SW480 (cell line): ENCODE measurements around the gene TOPBP1.
"Not testable (repeated sequence)": the region's sequence is repeated elsewhere in the genome, so short reads cannot be mapped to it uniquely, and the experiment has no call there.

Experiments
- DNase-seq: peaks from one replicate; pipeline ENCODE4 v3.0.0-alpha.2; 2016; ENCODE audit warnings: low spot score

The TOPBP1 gene

DNA sequence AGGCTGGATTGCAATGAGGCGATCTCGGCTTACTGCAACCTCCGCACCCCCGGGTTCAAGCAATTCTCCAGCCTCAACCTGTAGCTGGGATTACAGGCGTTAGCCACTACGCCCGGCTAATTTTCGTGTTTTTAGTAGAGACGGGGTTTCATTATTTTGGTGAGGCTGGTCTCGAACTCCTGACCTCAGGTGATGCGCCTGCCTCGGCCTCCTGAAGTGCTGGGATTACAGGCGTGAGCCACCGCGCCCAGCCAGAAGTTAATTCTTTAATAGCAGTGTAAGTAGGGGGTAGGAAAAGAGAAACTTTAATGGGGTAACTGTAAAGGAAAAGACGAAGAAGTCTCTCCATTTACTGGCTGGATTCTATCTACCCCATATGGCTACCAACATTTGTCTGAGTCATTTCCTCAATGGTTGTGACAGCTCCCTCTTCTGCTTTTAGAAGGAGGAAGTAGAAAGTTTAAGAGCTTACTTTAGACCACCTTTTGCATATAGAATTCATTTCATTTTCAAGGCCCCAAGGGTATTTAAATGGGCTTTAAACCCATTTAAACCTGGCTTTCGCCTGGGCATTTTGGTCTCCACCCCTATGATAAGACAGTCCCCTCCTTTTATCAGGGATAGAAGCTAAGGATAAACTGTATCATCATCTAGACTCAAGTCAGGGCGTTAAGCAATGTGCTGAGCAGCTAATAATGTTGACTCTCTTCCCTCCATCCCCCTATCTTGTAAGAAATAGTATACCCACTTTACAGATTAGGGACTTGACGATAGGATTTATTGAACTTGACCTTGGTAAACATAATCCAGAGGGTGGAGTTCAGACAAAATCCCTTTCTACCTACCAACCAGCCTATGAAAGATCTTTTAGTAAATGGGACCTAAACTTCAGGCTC is 89.3 kb downstream of the TOPBP1 start:
- no peak for DNase-seq

DNA sequence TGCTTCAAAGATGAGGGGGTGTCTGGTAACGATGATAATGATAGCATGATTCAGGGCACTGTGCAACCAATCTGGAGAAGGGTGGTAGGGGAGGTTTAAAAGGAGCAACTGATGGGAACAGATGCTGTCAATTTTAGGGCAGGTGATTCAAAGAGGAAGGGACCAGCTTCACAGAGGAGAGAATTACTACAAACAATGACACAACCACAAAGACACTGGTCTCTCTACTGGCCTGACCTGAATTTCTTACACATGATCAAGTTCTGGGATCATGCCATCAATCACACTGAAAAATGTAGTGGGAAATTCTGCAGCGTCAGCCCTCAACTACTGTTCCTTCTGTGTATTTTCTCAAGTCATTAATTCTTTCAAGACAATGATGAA is 90.8 kb downstream of the TOPBP1 start:
- no peak for DNase-seq

DNA sequence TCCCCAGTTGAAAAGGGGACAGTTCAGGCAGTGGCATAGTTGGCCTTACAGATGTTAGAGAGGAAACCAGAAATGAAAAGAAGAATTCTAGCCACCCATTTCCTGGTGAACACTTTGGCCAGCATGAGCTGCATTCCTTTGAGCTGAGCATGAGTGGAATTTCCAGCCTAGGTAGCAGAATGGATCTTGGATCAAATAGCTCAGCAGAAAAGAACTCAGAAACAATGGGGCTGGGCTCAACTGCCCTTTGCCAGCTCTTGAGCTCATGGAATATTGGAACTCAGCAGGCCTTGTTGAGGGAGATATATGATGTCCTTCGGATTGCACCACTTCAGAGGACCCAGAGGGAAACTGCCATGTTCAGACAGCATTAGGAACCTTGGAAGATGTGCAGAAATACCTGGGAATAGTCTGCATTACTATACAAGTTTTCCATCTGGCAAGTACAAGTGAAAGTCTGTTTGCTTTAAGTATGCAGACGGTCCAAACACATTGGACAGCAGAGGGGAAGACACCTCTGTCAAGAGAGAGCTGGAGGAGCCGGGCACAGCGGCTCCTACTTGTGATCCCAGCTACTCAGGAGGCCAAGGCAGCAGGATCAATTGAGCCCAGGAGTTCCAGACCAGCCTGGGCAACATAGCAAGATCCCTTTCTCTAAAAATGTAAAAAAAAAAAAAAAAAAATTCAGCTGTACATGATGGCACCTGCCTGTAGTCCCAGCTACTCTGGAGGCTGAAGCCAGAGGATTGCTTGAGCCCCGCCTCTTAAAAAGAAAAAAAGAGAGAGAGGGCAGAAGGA is 91.4 kb downstream of the TOPBP1 start:
- DNase-seq: peak; percentile 42

DNA sequence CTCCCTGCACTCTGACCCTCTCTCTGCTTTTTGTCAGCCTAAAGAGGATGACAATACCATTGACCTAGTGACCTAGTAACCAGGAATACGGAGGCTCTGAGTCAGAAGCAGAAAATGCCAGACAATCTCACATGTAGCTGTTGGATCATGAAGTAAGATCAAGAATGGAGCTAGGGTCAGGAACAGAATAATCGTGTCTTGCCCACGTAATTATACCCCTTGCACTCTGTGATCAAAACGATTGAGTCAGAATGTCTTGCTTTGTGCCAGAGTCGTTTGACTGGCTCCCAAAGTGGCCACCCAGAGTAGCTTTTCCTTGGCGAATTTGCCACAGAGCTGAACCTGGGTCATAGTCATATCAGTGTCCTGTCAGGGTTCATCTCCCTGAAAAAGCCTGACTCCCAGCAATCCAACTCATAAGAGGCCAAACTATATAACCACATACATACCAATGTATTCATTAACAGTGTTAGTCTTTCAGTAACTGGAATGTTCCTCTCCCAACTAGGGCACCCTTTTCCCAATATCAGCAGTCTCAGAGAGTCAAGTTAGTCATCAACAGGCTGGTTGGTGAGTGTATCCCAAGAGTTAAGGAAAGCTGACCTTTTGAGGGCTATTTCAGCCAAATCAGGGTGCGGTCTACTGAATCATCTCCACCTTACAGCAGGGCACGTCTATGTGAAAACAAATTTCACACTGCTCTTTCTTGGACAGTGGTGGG is 93.3 kb downstream of the TOPBP1 start:
- DNase-seq: peak; percentile 59

DNA sequence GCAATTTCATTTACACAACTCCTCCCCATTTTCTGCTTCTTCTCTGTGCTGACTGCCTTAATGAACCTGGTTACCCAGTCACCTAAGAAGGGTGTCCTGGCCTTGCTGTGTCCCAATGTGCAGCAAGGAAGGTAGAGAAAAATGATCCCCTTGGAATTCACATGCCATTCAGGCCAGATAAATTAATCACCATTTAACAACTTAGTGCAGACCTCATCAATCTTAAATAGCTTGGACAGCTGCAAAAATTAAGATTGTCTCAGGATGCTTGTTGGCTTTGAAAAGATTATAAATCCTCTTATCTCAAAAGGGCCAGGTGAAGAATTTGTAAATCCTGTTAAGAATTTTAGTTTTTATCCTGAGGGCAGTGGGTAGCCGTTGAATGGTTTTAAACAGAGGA is 97.9 kb downstream of the TOPBP1 start:
- no peak for DNase-seq

DNA sequence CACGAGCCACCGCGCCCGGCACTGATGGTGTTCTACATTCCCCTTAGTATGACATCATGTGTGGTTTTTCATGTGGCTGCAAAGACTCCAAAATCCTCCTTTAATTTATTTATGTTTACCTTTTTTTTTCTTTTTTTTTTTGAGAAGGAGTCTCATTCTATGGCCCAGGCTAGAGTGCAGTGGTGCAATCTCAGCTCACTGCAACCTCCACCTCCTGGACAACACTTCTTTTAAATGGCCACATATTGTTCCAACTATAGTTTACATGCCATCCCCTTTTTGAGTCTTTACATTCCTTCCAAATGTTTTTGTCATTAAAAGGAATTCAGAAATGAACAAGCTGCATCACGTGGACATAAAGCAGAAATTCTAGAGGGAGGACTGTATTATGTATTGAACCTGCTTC is 98.6 kb downstream of the TOPBP1 start:
- DNase-seq: no peak

DNA sequence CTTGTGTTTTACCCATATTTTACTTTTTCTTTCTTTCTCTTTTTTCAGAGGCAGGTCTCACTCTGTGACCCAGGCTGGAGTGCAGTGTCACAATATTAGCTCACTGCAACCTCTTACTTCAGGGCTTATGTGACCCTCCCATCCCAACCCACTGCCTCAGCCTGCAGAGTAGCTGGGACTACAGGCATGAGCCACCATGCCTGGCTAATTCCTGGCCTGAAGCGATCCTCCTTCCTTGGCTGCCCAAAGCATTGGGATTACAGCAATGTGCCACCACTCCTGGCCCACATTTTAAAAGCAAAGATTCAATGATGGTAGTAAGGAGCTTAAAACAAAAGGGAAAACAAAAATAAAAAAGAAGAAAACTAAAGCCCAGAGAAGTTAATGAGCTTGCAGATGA is 99.4 kb downstream of the TOPBP1 start:
- no peak for DNase-seq

DNA sequence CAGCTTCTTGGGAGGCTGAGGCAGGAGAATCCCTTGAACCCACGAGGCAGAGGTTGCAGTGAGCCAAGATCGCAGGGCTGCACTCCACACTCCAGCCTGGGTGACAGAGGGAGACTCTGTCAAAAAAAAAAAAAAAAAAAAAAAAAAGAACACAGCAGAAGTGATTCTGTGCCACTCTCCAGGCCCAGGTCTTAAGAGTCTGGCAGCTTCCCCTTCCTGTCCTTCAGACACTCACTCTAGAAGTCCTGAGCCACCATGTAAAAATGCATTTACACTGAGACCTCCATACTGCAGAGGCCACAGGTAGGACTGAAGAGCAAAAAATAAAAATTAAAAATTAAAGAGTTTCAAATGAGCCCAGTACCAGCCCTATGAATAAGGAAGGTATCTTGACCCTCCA is 100.1 kb downstream of the TOPBP1 start:
- no peak for DNase-seq

DNA sequence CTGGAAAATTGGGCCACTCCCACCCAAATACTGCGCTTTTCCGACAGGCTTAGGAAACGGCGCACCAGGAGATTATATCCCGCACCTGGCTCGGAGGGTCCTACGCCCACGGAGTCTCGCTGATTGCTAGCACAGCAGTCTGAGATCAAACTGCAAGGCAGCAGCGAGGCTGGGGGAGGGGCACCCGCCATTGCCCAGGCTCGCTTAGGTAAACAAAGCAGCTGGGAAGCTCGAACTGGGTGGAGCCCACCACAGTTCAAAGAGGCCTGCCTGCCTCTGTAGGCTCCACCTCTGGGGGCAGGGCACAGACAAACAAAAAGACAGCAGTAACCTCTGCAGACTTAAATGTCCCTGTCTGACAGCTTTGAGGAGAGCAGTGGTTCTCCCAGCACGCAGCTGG is 110.2 kb downstream of the TOPBP1 start:
- DNase-seq: not testable (repeated sequence)
